GM12878 (cell line): ENCODE data around the gene FAM163B.

Source experiments
- CBX5 ChIP-seq: sonication (generic); IDR thresholded peaks from 2 replicates; pipeline ENCODE4 v1.6.1; 2016; ENCODE audit warnings: low read depth, moderate library complexity, mild to moderate bottlenecking, inconsistent platforms
- CHD4 ChIP-seq: fragments of 200-600 bp; sonication (generic); IDR thresholded peaks from 2 replicates; pipeline ENCODE4 v1.6.1; 2016; ENCODE audit warnings: mild to moderate bottlenecking
- KDM1A ChIP-seq: fragments of 200-600 bp; sonication (generic); IDR thresholded peaks from 2 replicates; pipeline ENCODE4 v1.6.1; 2016; ENCODE audit warnings: borderline replicate concordance
- NFYB ChIP-seq: IDR thresholded peaks from 2 replicates; pipeline ENCODE4 v1.6.1; 2011; ENCODE audit warnings: low read depth, mild to moderate bottlenecking, low read length, improper control_type of control experiment, moderate library complexity; ENCODE audit not compliant: insufficient read depth
- RCOR1 ChIP-seq: conservative IDR thresholded peaks from 2 replicates; pipeline ENCODE4 v1.6.1; 2012; ENCODE audit warnings: low read depth, low read length, improper control_type of control experiment
- SMC3 ChIP-seq: IDR thresholded peaks from 2 replicates; pipeline ENCODE4 v1.6.1; 2011; ENCODE audit warnings: low read length, improper control_type of control experiment, borderline replicate concordance
- TCF7 ChIP-seq: IDR thresholded peaks from 2 replicates; pipeline ENCODE4 v1.6.1; 2014; ENCODE audit warnings: antibody characterized with exemption, borderline replicate concordance
- ZNF274 ChIP-seq: IDR thresholded peaks from one replicate; pipeline ENCODE4 v1.8.0; 2011; ENCODE audit not compliant: insufficient read length, insufficient read depth
- TF ChIP-seq, protein P1 (sequence below), 3 experiments: IDR thresholded peaks in 2 of 3; conservative IDR thresholded peaks in 1 of 3; 2 replicates each; pipeline ENCODE4 v1.5.1; 2011; ENCODE audit warnings: low read depth in 3 of 3, low read length in 3 of 3, mild to moderate bottlenecking in 3 of 3, control low read depth in 2 of 3, moderate library complexity in 2 of 3, inconsistent platforms in 1 of 3, mixed read lengths in 1 of 3; ENCODE audit not compliant: control insufficient read depth in 2 of 3, insufficient read depth in 1 of 3; ENCODE audit errors: extremely low read depth in 1 of 3

DNA sequence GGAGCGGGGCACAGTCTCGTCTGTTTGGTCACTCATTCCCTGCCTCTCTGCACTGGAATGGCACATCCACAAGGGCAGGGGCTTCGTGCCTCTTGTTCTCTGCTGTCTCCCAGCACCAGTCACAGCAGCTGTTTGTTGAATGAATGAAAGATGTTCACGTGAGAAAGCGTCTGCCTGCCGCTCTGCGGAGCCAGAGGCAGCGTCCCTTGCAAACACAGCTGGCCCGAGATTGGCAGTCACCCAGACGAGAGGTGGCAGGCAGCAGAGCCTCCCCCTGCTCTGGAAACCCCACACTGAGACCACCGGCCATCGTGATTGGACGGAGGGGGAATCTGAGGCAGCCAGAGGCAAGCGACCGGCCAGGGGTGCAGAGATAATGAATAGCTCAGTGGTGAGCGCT, 6.0 kb upstream of the FAM163B start:
- TF ChIP-seq CBX5 (no peak), RCOR1 (no peak), KDM1A (no peak), SMC3 (no peak), TCF7 (no peak), ZNF274 (no peak), NFYB (no peak), CHD4 (no peak)
- TF ChIP-seq, protein P1, sequence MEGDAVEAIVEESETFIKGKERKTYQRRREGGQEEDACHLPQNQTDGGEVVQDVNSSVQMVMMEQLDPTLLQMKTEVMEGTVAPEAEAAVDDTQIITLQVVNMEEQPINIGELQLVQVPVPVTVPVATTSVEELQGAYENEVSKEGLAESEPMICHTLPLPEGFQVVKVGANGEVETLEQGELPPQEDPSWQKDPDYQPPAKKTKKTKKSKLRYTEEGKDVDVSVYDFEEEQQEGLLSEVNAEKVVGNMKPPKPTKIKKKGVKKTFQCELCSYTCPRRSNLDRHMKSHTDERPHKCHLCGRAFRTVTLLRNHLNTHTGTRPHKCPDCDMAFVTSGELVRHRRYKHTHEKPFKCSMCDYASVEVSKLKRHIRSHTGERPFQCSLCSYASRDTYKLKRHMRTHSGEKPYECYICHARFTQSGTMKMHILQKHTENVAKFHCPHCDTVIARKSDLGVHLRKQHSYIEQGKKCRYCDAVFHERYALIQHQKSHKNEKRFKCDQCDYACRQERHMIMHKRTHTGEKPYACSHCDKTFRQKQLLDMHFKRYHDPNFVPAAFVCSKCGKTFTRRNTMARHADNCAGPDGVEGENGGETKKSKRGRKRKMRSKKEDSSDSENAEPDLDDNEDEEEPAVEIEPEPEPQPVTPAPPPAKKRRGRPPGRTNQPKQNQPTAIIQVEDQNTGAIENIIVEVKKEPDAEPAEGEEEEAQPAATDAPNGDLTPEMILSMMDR (IDR thresholded peaks at IDR 0.05 in 2 of 3, conservative IDR thresholded peaks at IDR 0.05 in 1 of 3; ENCODE audit: control insufficient read depth in 2 of 3, extremely low read depth in 1 of 3, insufficient read depth in 1 of 3, low read depth in 3 of 3, low read length in 3 of 3) = no peak
